ENCODE measurements around the gene C1orf232. TPM values are rescaled to one million over a fixed set of nuclear protein-coding genes. Genes with fewer than 3 reads are reported as not detected.

The C1orf232 gene
- total and polyA plus RNA-seq, 8 donors = not detected

DNA sequence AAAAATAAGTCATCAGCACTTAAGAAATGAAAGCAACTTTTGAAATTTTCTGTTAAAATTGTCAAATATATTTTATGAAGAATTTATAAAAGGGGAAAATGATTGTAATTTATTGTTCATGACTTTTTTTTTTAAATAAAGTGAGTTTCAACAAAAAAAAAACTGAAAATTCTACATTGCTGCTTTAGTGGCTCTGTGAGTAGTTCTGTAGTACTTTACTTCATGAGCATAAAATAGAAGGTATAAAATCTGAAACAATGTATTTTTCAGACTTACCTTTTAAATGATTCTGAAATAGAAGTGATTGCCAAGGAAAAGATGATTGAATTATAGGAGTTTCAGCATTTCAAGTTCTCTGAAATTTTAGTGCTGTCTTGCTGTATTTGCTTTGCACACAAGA, 43.4 kb downstream of the C1orf232 start:
- ATAC-seq = no peak
- intact Hi-C loops (cut with DNase I) = no loop called here

DNA sequence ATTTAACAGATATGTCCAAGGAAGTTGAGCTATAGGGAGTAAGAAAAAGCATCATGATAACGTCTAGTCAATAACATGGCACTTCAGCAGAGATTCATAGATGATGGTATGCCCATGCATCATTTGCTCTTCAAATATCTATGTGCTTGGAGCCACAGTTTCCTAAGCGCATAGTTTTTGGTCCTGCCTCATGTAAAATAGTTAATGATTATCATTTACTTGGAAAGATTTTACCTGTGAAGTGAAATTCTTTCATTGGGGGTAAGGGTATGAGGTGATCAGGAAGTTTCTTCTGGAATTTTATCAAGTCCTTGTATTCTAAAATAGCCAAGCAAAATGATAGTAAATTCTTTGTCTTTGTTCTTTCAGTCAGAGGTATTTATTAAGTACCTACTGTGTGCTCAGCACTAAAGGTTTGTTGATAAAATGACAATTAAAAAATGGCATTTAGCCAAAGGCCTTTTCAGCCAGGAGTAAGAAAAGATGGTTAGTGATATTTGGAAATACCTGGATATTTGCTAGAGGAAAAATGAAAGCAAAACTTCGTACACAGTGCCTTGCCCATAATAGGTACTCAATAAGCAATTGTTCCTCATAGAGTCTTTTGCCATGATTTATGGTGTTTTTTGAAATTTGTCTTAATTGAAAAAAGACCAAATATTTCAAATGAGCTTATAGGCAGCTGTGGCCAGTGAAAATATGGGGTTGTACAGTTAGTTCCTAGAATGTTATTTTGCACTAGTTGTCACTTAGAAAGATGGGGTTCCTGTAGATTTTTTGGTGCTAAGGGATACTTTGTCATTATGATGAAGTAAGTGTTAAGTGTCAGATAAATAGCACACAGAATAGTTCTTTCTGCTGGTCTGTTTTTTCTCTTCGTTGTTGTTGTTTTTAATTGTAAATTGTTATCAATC, 44.1 kb downstream of the C1orf232 start:
- Histone ChIP-seq H3K9me3 (no peaks in the 10 kb centered on the region), H3K4me3 (no peak overlapping the region), H3K4me1 (peaks cover 5 to 80% of the 10 kb centered on the region in 2 donors), H3K36me3 (no peaks in the 10 kb centered on the region), H3K27me3 (no peaks in the 10 kb centered on the region), H3K27ac (peak overlapping the region; percentile 27 to 86)
- intact Hi-C loops (cut with DNase I) = no loop called here
- ATAC-seq (no peak), DNase-seq (no peak)
- TF ChIP-seq, protein P1, sequence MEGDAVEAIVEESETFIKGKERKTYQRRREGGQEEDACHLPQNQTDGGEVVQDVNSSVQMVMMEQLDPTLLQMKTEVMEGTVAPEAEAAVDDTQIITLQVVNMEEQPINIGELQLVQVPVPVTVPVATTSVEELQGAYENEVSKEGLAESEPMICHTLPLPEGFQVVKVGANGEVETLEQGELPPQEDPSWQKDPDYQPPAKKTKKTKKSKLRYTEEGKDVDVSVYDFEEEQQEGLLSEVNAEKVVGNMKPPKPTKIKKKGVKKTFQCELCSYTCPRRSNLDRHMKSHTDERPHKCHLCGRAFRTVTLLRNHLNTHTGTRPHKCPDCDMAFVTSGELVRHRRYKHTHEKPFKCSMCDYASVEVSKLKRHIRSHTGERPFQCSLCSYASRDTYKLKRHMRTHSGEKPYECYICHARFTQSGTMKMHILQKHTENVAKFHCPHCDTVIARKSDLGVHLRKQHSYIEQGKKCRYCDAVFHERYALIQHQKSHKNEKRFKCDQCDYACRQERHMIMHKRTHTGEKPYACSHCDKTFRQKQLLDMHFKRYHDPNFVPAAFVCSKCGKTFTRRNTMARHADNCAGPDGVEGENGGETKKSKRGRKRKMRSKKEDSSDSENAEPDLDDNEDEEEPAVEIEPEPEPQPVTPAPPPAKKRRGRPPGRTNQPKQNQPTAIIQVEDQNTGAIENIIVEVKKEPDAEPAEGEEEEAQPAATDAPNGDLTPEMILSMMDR (IDR thresholded peaks at IDR 0.05) = no peak

More for the DNA sequence above, 43.4 kb downstream of the C1orf232 start:
- H3K36me3 ChIP-seq = no peaks in the 10 kb centered on the region
- TF ChIP-seq, protein P1 (IDR thresholded peaks at IDR 0.05) = no peak
- peak overlapping the region; percentile 68 to 86 for H3K27ac ChIP-seq
- no peaks in the 10 kb centered on the region for H3K9me3 ChIP-seq
- H3K27me3 ChIP-seq = no peaks in the 10 kb centered on the region
- DNase-seq = no peak
- H3K4me3 ChIP-seq = no peak overlapping the region
- H3K4me1 ChIP-seq = peaks cover 5 to 76% of the 10 kb centered on the region in 2 donors

DNA sequence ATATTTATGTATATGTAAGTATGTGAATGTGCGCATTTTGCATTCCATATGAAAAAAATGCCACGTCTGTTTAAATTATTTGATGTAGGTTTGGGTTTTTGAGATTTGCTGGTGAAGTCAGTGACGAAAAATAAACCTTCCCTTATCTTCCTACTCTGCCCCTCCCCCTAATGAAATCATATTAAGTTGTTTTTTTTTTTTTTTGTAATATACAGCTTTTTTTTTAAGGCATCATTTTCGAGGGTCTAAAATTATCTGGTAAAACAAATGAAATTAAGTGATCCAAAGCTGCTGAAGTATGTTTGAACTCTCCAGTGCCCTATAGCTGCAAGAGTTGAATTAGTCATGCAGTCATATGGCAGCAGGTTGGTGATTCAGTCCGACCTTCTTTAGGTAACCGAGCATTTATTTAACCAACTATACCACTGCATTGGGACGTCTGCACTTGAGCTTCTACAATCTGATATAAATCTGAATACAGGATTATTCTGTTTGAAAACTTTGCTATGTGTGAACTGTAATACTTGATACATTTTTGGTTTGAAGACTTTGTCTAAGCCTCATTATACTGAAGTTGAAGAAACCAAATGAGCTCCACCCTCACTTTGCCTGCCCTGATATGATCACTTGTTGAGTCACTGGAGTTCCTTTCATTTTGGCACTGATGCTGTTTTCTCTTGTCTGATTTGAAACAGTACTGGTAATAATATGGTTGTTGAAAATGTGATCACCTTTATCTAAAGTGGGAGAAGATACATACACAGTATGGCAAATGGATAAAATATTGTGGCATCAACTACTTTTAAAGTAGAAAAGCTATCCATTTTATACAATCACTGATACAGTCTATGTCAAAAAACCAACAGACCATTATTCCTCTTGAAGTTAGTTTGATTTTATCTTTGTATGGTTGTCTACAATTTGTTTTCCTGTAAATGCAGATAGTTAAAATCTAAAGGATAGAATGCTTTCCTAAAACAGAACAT, 45.5 kb downstream of the C1orf232 start:
- H3K36me3 ChIP-seq = peaks cover 0 to 14% of the 10 kb centered on the region in 2 donors
- no peaks in the 10 kb centered on the region for H3K9me3 ChIP-seq
- peak overlapping the region in 1 of 2 donors; percentile 74 for H3K27ac ChIP-seq
- H3K4me1 ChIP-seq = peaks cover 5 to 81% of the 10 kb centered on the region in 2 donors
- no peaks in the 10 kb centered on the region for H3K27me3 ChIP-seq
- intact Hi-C loops (cut with DNase I) = no loop called here
- DNase-seq = no peak
- peak; percentile 11 for ATAC-seq
- TF ChIP-seq, protein P1 (IDR thresholded peaks at IDR 0.05) = no peak
- H3K4me3 ChIP-seq = no peak overlapping the region

DNA sequence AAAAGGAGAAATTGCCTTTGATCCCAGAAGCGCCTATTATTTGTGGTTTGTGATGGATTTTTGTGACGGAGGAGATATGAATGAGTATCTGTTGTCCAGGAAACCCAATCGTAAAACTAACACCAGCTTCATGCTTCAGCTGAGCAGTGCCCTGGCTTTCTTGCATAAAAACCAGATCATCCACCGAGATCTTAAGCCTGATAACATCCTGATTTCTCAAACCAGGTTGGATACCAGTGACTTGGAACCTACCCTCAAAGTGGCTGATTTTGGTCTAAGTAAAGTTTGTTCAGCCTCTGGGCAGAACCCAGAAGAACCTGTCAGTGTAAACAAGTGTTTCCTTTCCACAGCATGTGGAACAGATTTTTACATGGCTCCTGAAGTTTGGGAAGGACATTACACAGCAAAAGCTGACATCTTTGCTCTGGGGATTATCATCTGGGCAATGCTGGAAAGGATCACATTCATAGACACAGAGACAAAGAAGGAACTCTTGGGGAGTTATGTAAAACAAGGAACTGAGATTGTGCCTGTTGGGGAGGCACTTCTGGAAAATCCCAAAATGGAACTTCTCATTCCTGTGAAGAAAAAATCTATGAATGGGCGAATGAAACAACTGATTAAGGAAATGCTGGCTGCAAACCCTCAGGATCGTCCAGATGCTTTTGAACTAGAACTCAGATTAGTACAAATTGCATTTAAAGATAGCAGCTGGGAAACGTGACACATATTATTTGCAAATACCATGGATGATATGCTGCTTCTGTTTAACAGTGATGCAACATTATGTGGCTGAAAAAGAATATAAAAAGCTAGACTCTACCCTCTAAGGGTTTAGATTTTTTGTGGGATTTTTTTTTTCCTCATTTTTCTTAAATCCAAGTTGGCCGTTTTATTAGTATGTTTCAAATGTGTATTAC, 46.6 kb downstream of the C1orf232 start:
- Histone ChIP-seq H3K27me3 (no peaks in the 10 kb centered on the region), H3K36me3 (peaks cover 0 to 21% of the 10 kb centered on the region in 2 donors), H3K27ac (peak overlapping the region; percentile 46 to 74), H3K4me3 (no peak overlapping the region), H3K9me3 (no peaks in the 10 kb centered on the region), H3K4me1 (peaks cover 5 to 70% of the 10 kb centered on the region in 2 donors)
- ATAC-seq = peak; percentile 5
- intact Hi-C loops (cut with DNase I) = no loop called here
- no peak for DNase-seq
- TF ChIP-seq, protein P1 (IDR thresholded peaks at IDR 0.05) = no peak

Data from left lung (tissue), 10 donors.